Parathyroid adenoma (tissue), 2 donors: ENCODE measurements around the gene NUP205.

Experiments used
- H2AFZ ChIP-seq: fragments of 300-600 bp; sonication (generic); one replicate; pipeline ENCODE4 v1.7.0; 2017; ENCODE audit warnings: antibody characterized with exemption, mild to moderate bottlenecking
- H3K27ac ChIP-seq: fragments of 300-600 bp; sonication (generic); one replicate; pipeline ENCODE4 v1.7.0; 2017
- H3K27me3 ChIP-seq: fragments of 300-600 bp; sonication (generic); one replicate; pipeline ENCODE4 v1.7.0; 2017; ENCODE audit warnings: low read length; ENCODE audit not compliant: control insufficient read depth, insufficient read depth
- H3K36me3 ChIP-seq: fragments of 300-600 bp; sonication (generic); one replicate; pipeline ENCODE4 v1.7.0; 2017; ENCODE audit warnings: low read length; ENCODE audit not compliant: control insufficient read depth, insufficient read depth
- H3K4me1 ChIP-seq: fragments of 300-600 bp; sonication (generic); one replicate; pipeline ENCODE4 v1.7.0; 2017; ENCODE audit warnings: control low read depth
- H3K4me2 ChIP-seq: fragments of 300-600 bp; sonication (generic); one replicate; pipeline ENCODE4 v1.7.0; 2017; ENCODE audit warnings: low read length
- H3K4me3 ChIP-seq: fragments of 300-600 bp; sonication (generic); one replicate; pipeline ENCODE4 v1.7.0; 2017; ENCODE audit warnings: low read depth, low read length
- H3K79me2 ChIP-seq: fragments of 300-600 bp; sonication (generic); one replicate; pipeline ENCODE4 v1.7.0; 2017; ENCODE audit warnings: control low read depth
- H3K9ac ChIP-seq: fragments of 300-600 bp; sonication (generic); one replicate; pipeline ENCODE4 v1.7.0; 2017; ENCODE audit warnings: mild to moderate bottlenecking
- H3K9me3 ChIP-seq: fragments of 300-600 bp; sonication (generic); one replicate; pipeline ENCODE4 v1.7.0; 2017; ENCODE audit warnings: low read length; ENCODE audit not compliant: control insufficient read depth
- TF ChIP-seq, protein P1 (sequence below): fragments of 300-600 bp; sonication (generic); IDR thresholded peaks from one replicate; pipeline ENCODE4 v1.7.0; 2017; ENCODE audit warnings: antibody characterized with exemption, mild to moderate bottlenecking
- donor health status: primary hyperparathyroidism.

Gene NUP205

DNA sequence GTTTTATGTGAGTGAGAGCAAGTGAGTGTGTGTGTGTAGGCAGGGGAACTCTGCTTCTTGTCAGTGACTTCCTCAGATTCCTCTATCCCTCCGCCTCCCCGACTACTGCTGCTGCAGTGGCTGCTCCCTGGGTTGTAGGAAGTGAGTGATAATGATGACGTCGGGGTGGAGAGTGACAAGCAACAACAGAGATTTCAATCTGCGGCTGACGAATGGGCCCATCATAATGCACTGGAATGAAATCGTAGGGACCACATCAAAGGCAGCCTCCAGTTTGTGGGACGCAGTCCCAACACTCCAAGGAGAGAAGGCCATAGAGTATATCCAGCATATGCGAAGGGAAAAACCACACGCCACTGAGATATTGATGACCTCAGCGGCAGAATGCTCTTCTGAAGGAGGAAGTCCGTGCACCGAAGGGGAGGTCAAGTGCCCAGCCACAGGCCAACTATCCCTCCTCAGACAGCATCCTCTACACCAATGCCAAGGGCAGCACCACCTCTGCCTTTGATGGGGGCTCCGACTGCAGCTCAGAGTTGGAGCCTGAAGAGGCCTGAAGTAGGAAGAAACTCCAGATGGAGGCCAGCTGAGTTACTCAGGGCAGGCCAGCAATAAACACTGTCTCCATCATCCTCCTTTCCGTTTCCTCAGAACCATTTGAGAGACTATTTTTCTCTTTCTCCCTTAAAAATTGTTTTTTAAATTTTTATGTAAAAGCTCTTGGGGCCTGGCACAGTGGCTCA, 93.3 kb downstream of the NUP205 start:
- Histone ChIP-seq H3K27ac (no peak overlapping the region), H3K79me2 (no peaks in the 10 kb centered on the region), H3K9me3 (no peaks in the 10 kb centered on the region), H3K9ac (no peak overlapping the region), H3K4me2 (no peak overlapping the region), H3K36me3 (no peaks in the 10 kb centered on the region), H2AFZ (no peak overlapping the region), H3K4me3 (no peak overlapping the region), H3K4me1 (peaks cover 5% of the 10 kb centered on the region), H3K27me3 (no peaks in the 10 kb centered on the region)
- TF ChIP-seq, protein P1, sequence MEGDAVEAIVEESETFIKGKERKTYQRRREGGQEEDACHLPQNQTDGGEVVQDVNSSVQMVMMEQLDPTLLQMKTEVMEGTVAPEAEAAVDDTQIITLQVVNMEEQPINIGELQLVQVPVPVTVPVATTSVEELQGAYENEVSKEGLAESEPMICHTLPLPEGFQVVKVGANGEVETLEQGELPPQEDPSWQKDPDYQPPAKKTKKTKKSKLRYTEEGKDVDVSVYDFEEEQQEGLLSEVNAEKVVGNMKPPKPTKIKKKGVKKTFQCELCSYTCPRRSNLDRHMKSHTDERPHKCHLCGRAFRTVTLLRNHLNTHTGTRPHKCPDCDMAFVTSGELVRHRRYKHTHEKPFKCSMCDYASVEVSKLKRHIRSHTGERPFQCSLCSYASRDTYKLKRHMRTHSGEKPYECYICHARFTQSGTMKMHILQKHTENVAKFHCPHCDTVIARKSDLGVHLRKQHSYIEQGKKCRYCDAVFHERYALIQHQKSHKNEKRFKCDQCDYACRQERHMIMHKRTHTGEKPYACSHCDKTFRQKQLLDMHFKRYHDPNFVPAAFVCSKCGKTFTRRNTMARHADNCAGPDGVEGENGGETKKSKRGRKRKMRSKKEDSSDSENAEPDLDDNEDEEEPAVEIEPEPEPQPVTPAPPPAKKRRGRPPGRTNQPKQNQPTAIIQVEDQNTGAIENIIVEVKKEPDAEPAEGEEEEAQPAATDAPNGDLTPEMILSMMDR: no peak

GRCh38 chr7:135653340-135654080, 95.8 kb downstream of the NUP205 start:
- H3K27me3 ChIP-seq: no peaks in the 10 kb centered on the region
- peak overlapping the region; percentile 65 for H2AFZ ChIP-seq
- TF ChIP-seq, protein P1: no peak
- peaks cover 5% of the 10 kb centered on the region for H3K4me1 ChIP-seq
- H3K27ac ChIP-seq: peak overlapping the region; percentile 3
- H3K9me3 ChIP-seq: no peaks in the 10 kb centered on the region
- no peak overlapping the region for H3K4me2 ChIP-seq
- H3K4me3 ChIP-seq: no peak overlapping the region
- H3K9ac ChIP-seq: no peak overlapping the region
- H3K36me3 ChIP-seq: no peaks in the 10 kb centered on the region
- no peaks in the 10 kb centered on the region for H3K79me2 ChIP-seq

DNA sequence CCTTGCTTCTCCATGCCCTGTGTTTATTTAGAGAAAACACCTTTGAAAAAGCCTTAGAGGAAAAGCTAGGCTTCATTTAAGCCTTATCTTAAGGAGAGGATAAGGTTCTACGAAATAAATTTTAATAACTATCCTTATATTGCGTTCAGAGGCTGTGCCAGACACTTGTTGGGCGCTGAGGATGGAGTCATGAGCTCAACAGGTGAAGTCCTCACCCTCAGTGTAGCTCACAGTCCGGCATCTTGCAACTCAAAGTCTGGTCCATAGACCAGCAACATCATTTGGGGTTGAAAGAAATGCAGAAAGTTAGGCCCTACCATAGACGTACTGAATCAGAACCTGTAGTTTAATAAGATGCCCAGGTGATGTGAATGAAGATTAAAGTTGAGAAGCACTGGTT, 100.8 kb downstream of the NUP205 start:
- no peak overlapping the region for H2AFZ ChIP-seq
- no peaks in the 10 kb centered on the region for H3K9me3 ChIP-seq
- H3K27me3 ChIP-seq: no peaks in the 10 kb centered on the region
- H3K4me3 ChIP-seq: no peak overlapping the region
- H3K9ac ChIP-seq: no peak overlapping the region
- H3K4me2 ChIP-seq: no peak overlapping the region
- no peak overlapping the region for H3K27ac ChIP-seq
- H3K4me1 ChIP-seq: peaks cover under 1% of the 10 kb centered on the region
- no peaks in the 10 kb centered on the region for H3K36me3 ChIP-seq
- TF ChIP-seq, protein P1: no peak
- H3K79me2 ChIP-seq: peaks cover 10% of the 10 kb centered on the region

DNA sequence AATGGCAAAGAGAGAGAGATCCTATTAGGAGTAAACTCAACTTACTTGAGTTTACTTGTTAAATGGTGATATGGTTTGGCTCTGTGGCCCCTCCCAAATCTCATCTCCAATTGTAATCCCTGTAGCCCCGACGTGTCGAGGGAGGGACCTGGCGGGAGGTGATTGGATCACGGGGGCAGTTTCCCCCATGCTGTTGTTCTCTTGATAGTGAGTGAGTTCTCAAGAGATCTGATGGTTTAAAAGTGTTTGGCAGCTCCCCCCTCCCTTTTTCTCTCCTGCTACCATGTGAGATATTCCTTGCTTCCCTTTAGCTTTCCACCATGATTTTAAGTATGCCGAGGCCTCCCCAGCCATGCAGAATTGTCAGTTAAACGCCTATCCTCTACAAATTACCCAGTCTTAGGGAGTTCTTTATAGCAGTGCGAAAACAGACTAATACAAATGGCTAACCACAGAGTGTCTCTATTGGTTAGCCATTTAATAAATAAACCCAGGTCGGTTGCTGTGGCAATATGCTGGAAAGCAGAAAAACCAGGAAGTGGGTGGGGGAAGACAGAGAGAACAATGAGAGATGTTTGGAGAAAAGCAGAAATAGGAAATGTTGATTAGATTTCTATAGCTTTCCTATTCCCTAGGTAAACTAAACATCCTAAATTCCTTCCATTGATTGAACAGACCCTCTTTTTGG, 101.6 kb downstream of the NUP205 start:
- Histone ChIP-seq H3K79me2 (peaks cover 15% of the 10 kb centered on the region), H3K4me3 (no peak overlapping the region), H3K36me3 (no peaks in the 10 kb centered on the region), H3K9me3 (no peaks in the 10 kb centered on the region), H2AFZ (no peak overlapping the region), H3K27me3 (no peaks in the 10 kb centered on the region), H3K9ac (no peak overlapping the region), H3K27ac (no peak overlapping the region), H3K4me2 (no peak overlapping the region), H3K4me1 (peaks cover 5% of the 10 kb centered on the region)
- TF ChIP-seq, protein P1: no peak
